Psoas muscle (tissue), 8 donors: ENCODE results near the gene SCT. TPM values are rescaled to one million over a fixed set of nuclear protein-coding genes. Genes with fewer than 3 reads are reported as not detected.

Source experiments
- ATAC-seq, 4 donors: fragments of 200-7000 bp; cut with Tn5 transposase; one replicate each; pipeline ENCODE4 v1.9.1; 2020; ENCODE audit warnings: moderate library complexity in 3 of 4, mild to moderate bottlenecking in 2 of 4
- DNase-seq, 2 donors: peaks; one replicate each; pipeline ENCODE4 v3.0.0-alpha.2; 2020
- H3K27ac ChIP-seq: fragments of 200-600 bp; one replicate; pipeline ENCODE4 v1.8.0; 2022
- H3K27me3 ChIP-seq, 3 donors: fragments of 200-600 bp in 1 of 3; one replicate each; pipeline versions ENCODE4 v1.6.1 to v1.8.0; 2013 to 2022; ENCODE audit warnings: low read length in 2 of 3, mild to moderate bottlenecking in 2 of 3, moderate library complexity in 1 of 3; ENCODE audit not compliant: insufficient read depth in 3 of 3
- H3K36me3 ChIP-seq, 2 donors: fragments of 200-600 bp in 1 of 2; one replicate each; pipeline versions ENCODE4 v1.6.1 to v1.8.0; 2013 to 2022; ENCODE audit warnings: low read depth in 1 of 2, mild to moderate bottlenecking in 1 of 2, moderate library complexity in 1 of 2; ENCODE audit not compliant: insufficient read depth in 1 of 2
- H3K4me1 ChIP-seq: fragments of 200-600 bp; one replicate; pipeline ENCODE4 v1.8.0; 2022
- H3K4me3 ChIP-seq: fragments of 200-600 bp; one replicate; pipeline ENCODE4 v1.8.0; 2022; ENCODE audit warnings: mild to moderate bottlenecking
- H3K9me3 ChIP-seq: fragments of 200-600 bp; one replicate; pipeline ENCODE4 v1.8.0; 2022
- CTCF ChIP-seq: fragments of 200-600 bp; IDR thresholded peaks from one replicate; pipeline ENCODE4 v1.8.0; 2022; ENCODE audit warnings: antibody characterized with exemption
- WGBS, 3 donors: extraction: QIAGEN DNeasy Blood & Tissue Kit; methylation state at CpG; one replicate each; pipeline versions ENCODE4 v1.1.6 to v1.1.7; 2013; 5-methylcytosine and 5-hydroxymethylcytosine counted together
- intact Hi-C, 2 donors: fragments of 100-400 bp; cut with DNase I; formaldehyde crosslinking; loops; one replicate each; pipeline versions ENCODE4 v1.11.0 to v1.14.2; 2022
- polyA plus RNA-seq, 3 donors: library from polyadenylated mRNA; stranded (reverse); fragments of 200-250 nt; gene quantifications; one replicate each; pipeline ENCODE4 v1.2.3, GENCODE V29; 2013
- total RNA-seq, 4 donors: library from RNA; stranded (reverse); fragmentation: NEBNext Ultra II Directional in 2 of 4; extraction: Animal tissue kit (Norgen Biotek cat#: 25700) in 2 of 4; gene quantifications; one replicate each; pipeline versions ENCODE4 v1.2.1 to v1.2.4, GENCODE V29; 2021 to 2023
- donor health status: healthy with polysubstance abuse.
- donor health status: DM: no; HTN: no; CAD: no; lungs with moderate emphysema.
- donor health status: Bipolar disorder and iron deficiency.
- donor health status: healthy.
- donor health status: DM: yes; HTN: yes; CAD: no.
- donor health status: DM: no; HTN: no; CAD: no.
- donor health status: DM: no; HTN: no; CAD: no.
- donor health status: DM: yes; HTN: yes; CAD: no.

The SCT gene
- total and polyA plus RNA-seq, 7 donors = 0.44 to 4.8 (median 1.3) TPM; not detected in 3

GRCh38 chr11:606245-606644 is 20.7 kb downstream of the SCT start:
- no peak for DNase-seq
- H3K27ac ChIP-seq = no peak overlapping the region
- TF ChIP-seq CTCF = no peak
- ATAC-seq = peak; percentile 26 to 47 (median 32)
- H3K36me3 ChIP-seq = peaks cover 12 to 99% of the 10 kb centered on the region in 2 donors
- no peak overlapping the region for H3K4me3 ChIP-seq
- no peaks in the 10 kb centered on the region for H3K4me1 ChIP-seq
- H3K27me3 ChIP-seq = no peaks in the 10 kb centered on the region
- no peaks in the 10 kb centered on the region for H3K9me3 ChIP-seq
- intact Hi-C loops = no loop called here
- 62 to 79% (median 64%) methylated on average over 10 to 19 of the region's 19 CpGs for WGBS, 3 donors

- Histone ChIP-seq H3K27ac (no peak overlapping the region), H3K36me3 (peaks cover 7 to 99% of the 10 kb centered on the region in 2 donors), H3K27me3 (no peaks in the 10 kb centered on the region), H3K4me3 (no peak overlapping the region), H3K9me3 (no peaks in the 10 kb centered on the region), H3K4me1 (no peaks in the 10 kb centered on the region)
- intact Hi-C loops = no loop called here
- 93 to 95% (median 93%) methylated on average over 30 to 33 of the region's 33 CpGs for WGBS, 3 donors
- no peak for TF ChIP-seq CTCF
- ATAC-seq = no peak
- DNase-seq = no peak
These were observed 21.5 kb downstream of the SCT start for GRCh38 chr11:605286-606129.

GRCh38 chr11:603154-603553 is 23.8 kb downstream of the SCT start:
- H3K4me3 ChIP-seq = no peak overlapping the region
- no peak for DNase-seq
- no peak for TF ChIP-seq CTCF
- no peaks in the 10 kb centered on the region for H3K4me1 ChIP-seq
- 89 to 91% (median 91%) methylated on average over 13 of the region's 13 CpGs for WGBS, 3 donors
- intact Hi-C loops = no loop called here
- ATAC-seq = no peak
- no peak overlapping the region for H3K27ac ChIP-seq
- H3K36me3 ChIP-seq = peaks cover 12 to 99% of the 10 kb centered on the region in 2 donors
- no peaks in the 10 kb centered on the region for H3K9me3 ChIP-seq
- H3K27me3 ChIP-seq = no peaks in the 10 kb centered on the region

GRCh38 chr11:601573-602245 is 25.3 kb downstream of the SCT start:
- 90 to 91% (median 90%) methylated on average over 23 of the region's 23 CpGs for WGBS, 3 donors
- Histone ChIP-seq H3K36me3 (peaks cover 9 to 98% of the 10 kb centered on the region in 2 donors), H3K4me1 (no peaks in the 10 kb centered on the region), H3K9me3 (no peaks in the 10 kb centered on the region), H3K27me3 (no peaks in the 10 kb centered on the region), H3K27ac (no peak overlapping the region), H3K4me3 (no peak overlapping the region)
- ATAC-seq (no peak), DNase-seq (no peak)
- intact Hi-C loops = no loop called here
- TF ChIP-seq CTCF = no peak
